ENCODE measurements around the gene C8G. TPM values are rescaled to one million over a fixed set of nuclear protein-coding genes. Genes with fewer than 3 reads are reported as not detected.

The C8G gene
- total and polyA plus RNA-seq, 2 of the 8 experiments (the other 6 are each of a cell fraction or from before 2014, with no cell fraction given), result 0.62 to 0.80 TPM

DNA sequence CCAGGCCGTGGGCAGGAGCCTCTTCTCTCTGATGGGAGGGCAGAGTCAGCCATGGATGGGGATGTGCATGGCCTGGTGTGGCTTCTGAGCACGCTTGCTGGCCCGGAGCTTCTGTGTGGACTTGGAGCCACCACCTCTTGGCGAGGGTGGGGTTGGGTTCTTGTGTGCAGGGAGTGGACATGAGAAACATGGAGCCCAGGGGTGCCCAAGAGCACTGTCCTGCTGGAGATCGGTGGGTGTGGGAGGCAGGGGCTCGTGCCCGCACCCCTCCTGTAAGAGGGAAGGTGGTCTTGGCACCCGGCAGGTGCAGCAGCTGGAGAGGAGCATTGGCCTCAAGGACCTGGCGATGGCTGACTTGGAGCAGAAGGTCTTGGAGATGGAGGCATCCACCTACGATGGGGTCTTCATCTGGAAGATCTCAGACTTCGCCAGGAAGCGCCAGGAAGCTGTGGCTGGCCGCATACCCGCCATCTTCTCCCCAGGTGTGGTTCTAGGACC lies 24.3 kb upstream of the C8G start:
- Histone ChIP-seq H3K79me1 (ENCODE audit: low read depth, low read length) (peaks cover 7% of the 10 kb centered on the region), H2AFZ (ENCODE audit: low read length) (no peak overlapping the region), H3K14ac (ENCODE audit: insufficient read length) (no peak overlapping the region), H3K4me1 (replicated peaks in 1 of 4; ENCODE audit: control insufficient read depth in 3 of 4, insufficient read depth in 4 of 4, low read length in 3 of 4) (no peaks in the 10 kb centered on the region), H4K20me1 (replicated peaks in 1 of 2; ENCODE audit: control insufficient read depth in 1 of 2, insufficient read depth in 2 of 2, low read length in 2 of 2) (peaks cover 3 to 10% of the 10 kb centered on the region in 2 experiments), H2BK5ac (ENCODE audit: low read depth, low read length) (no peak overlapping the region), H3K9ac (replicated peaks in 1 of 4; ENCODE audit: extremely low read depth in 1 of 4, low read depth in 3 of 4, low read length in 3 of 4) (no peak overlapping the region), H4K91ac (replicated peaks; ENCODE audit: insufficient read length, low read length) (no peak overlapping the region), H4K5ac (ENCODE audit: insufficient read length, low read depth, low read length) (no peak overlapping the region), H2BK15ac (ENCODE audit: low read length) (no peak overlapping the region), H3K27ac (ENCODE audit: low read depth, low read length) (no peak overlapping the region), H2BK120ac (replicated peaks; ENCODE audit: low read depth, low read length) (no peak overlapping the region), H3K27me3 (replicated peaks in 1 of 4; ENCODE audit: control insufficient read depth in 3 of 4, extremely low read depth in 1 of 4, insufficient read depth in 3 of 4, low read length in 3 of 4) (no peaks in the 10 kb centered on the region), H3K18ac (ENCODE audit: extremely low read depth, low read length) (no peak overlapping the region), H3K4ac (replicated peaks; ENCODE audit: insufficient read length, low read depth, low read length) (no peak overlapping the region), H3K56ac (replicated peaks; ENCODE audit: insufficient read length, low read depth, low read length) (no peak overlapping the region), H3K79me2 (ENCODE audit: control insufficient read depth in 1 of 2, insufficient read depth in 2 of 2, low read length in 2 of 2) (no peaks in the 10 kb centered on the region), H4K8ac (ENCODE audit: extremely low read depth, insufficient read depth, low read length) (no peak overlapping the region), H2BK12ac (ENCODE audit: low read depth, low read length) (no peak overlapping the region), H3K4me3 (ENCODE audit: extremely low read depth in 1 of 4, insufficient read depth in 2 of 4, low read depth in 3 of 4, low read length in 4 of 4) (no peak overlapping the region), H2BK20ac (ENCODE audit: low read length) (no peak overlapping the region), H3K36me3 (ENCODE audit: control insufficient read depth in 2 of 4, insufficient read depth in 4 of 4, low read length in 3 of 4) (peaks cover 24 to 43% (median 38%) of the 10 kb centered on the region in 4 experiments), H3K4me2 (ENCODE audit: insufficient read depth in 1 of 2, low read depth in 2 of 2, low read length in 2 of 2) (no peak overlapping the region), H2AK5ac (ENCODE audit: low read depth, low read length) (no peak overlapping the region), H3K9me3 (ENCODE audit: insufficient read depth in 2 of 2, low read depth in 1 of 2, low read length in 1 of 2) (no peaks in the 10 kb centered on the region), H3K23me2 (ENCODE audit: low read depth, low read length) (no peaks in the 10 kb centered on the region), H3K23ac (ENCODE audit: insufficient read length) (no peak overlapping the region)
- CTCF ChIA-PET (ENCODE audit: partially characterized antibody), result interaction anchor here (0.6 to 1.0 kb wide), 5 partner anchors 10 to 126 kb away, joined by 3 read pairs; no protein-coding TSS in a partner anchor
- WGBS, 2 experiments (ENCODE audit: extremely low coverage in 1 of 2, insufficient coverage in 1 of 2, insufficient read length in 1 of 2, insufficient replicate concordance in 2 of 2, low coverage in 1 of 2, low lambda C conversion rate in 2 of 2, missing lambda C conversion rate in 1 of 2), result 91% methylated on average over 14 of the region's 14 CpGs; no CpG with 5 or more reads in 1 of the 2 experiments
- TF ChIP-seq SAP30 (IDR thresholded peaks at IDR 0.05; ENCODE audit: insufficient read depth, insufficient replicate concordance, low read length) (no peak), RAD21 (IDR thresholded peaks at IDR 0.05 in 1 of 2, conservative IDR thresholded peaks at IDR 0.05 in 1 of 2; ENCODE audit: low read depth in 2 of 2, low read length in 2 of 2) (no peak), EP300 (IDR thresholded peaks at IDR 0.05; ENCODE audit: borderline replicate concordance in 1 of 2, low read depth in 2 of 2, low read length in 2 of 2) (no peak), MAX (IDR thresholded peaks at IDR 0.05) (no peak), KDM4A (IDR thresholded peaks at IDR 0.05; ENCODE audit: low read depth, low read length, severe bottlenecking) (no peak), ASH2L (IDR thresholded peaks at IDR 0.05; ENCODE audit: low read length) (no peak), TCF12 (IDR thresholded peaks at IDR 0.05; ENCODE audit: low read depth, low read length) (no peak)
- FAIRE-seq (no peak), DNase-seq (ENCODE audit: low read depth in 1 of 2, low spot score in 2 of 2) (no peak)
- POLR2A ChIA-PET (ENCODE audit: partially characterized antibody), result no interaction called here
